GM12874 (cell line): Measurements from ENCODE around the gene NPHP4.

Source experiments
- TF ChIP-seq, protein P1 (sequence below): IDR thresholded peaks from 2 replicates; pipeline ENCODE4 v1.5.1; 2011; ENCODE audit warnings: low read depth, mild to moderate bottlenecking, control low read depth, low read length, moderate library complexity; ENCODE audit not compliant: insufficient read depth

NPHP4 gene

DNA sequence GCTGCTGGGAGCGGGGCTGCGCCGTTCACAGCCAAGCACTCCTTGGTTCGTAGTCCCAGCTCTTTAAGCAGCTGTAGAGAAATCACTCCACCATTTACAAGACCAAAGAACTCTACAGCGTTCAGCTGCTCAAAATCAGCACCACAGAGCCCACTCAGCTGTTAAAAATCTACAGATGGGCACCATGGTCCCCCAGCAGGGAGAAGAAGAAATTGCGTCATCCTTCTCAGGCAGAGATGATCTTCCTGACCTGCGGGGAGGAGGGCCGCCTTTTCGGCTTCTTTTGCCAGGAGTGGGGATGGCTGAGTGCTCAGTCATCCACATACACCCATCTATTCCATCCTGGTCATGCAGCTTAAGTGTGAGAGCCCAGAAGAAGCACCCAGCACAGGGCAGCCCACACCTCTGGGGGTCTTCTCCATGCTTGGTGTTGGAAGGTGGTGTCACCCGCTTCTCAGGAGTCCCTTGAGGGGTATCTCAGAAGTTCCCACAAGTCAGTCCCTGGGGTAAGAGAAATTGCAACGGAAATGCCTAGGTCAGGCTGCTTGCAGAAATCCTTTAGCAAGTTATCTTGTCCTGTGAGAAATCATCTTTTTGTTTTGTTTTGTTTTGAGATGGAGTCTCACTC lies 163.8 kb downstream of the NPHP4 start:
- TF ChIP-seq, protein P1, sequence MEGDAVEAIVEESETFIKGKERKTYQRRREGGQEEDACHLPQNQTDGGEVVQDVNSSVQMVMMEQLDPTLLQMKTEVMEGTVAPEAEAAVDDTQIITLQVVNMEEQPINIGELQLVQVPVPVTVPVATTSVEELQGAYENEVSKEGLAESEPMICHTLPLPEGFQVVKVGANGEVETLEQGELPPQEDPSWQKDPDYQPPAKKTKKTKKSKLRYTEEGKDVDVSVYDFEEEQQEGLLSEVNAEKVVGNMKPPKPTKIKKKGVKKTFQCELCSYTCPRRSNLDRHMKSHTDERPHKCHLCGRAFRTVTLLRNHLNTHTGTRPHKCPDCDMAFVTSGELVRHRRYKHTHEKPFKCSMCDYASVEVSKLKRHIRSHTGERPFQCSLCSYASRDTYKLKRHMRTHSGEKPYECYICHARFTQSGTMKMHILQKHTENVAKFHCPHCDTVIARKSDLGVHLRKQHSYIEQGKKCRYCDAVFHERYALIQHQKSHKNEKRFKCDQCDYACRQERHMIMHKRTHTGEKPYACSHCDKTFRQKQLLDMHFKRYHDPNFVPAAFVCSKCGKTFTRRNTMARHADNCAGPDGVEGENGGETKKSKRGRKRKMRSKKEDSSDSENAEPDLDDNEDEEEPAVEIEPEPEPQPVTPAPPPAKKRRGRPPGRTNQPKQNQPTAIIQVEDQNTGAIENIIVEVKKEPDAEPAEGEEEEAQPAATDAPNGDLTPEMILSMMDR = no peak

GRCh38 chr1:5827516-5827915 lies 164.7 kb downstream of the NPHP4 start:
- TF ChIP-seq, protein P1 = no peak

DNA sequence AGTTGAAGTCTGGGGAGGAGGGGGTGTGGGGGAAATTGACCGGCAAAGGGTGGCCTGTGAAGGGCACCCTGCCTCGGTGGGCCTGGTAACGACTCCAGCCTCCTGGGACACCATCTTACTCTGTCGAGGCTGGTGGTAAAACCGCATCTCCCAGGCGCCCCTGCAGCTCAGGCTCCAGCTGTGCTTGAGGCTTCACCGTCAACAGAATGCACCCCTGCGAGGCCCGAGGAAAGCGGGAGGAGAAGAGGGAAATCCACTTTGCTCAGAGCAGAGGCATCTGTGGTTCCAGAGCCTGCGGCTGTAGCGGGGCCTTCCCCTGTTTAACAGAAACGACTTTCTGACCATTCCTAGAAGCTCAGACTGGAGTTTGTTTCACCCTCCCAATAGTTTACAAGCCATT lies 165.6 kb downstream of the NPHP4 start:
- TF ChIP-seq, protein P1 = no peak

DNA sequence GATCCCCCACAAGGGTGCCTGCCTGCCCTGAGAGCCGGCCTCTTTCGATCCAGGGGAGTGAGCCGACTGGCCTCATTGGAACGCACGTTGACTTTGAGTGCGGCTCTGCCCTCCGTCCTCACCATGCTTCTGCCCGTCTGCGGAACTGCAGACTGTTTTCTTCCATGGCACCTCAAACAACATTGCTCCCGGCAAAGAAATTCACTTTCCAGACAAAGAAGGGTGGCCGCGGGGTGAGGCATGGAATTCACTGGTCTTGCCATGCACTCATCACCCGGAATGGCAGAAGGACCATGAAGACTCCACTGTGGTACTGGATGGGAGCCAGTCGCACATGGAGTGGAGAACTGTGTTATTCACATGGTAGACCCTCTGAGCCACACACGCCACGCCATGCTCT lies 169.5 kb downstream of the NPHP4 start:
- TF ChIP-seq, protein P1 = no peak

- TF ChIP-seq, protein P1 = no peak
Observed at GRCh38 chr1:5822266-5822665, 170.0 kb downstream of the NPHP4 start.

- TF ChIP-seq, protein P1 = no peak
Observed at GRCh38 chr1:5821540-5822176, 170.6 kb downstream of the NPHP4 start.

GRCh38 chr1:5820026-5820421 lies 172.2 kb downstream of the NPHP4 start:
- TF ChIP-seq, protein P1 = no peak
